Common myeloid progenitor, CD34-positive (primary cell): ENCODE measurements around the gene AVPR2.

Source experiments
- CTCF ChIA-PET: fragments of 350-600 bp; sonication (Branson Sonifier 250); formaldehyde crosslinking; loops from one replicate; lab custom pipeline; 2021; ENCODE audit warnings: antibody characterized with exemption; lab: Charles Lee
- POLR2A ChIA-PET: fragments of 350-600 bp; sonication (Branson Sonifier 250); formaldehyde crosslinking; loops from one replicate; lab custom pipeline; 2021; ENCODE audit warnings: antibody characterized with exemption; lab: Charles Lee
- DNase-seq, 3 donors: peaks; one replicate each; pipeline versions ENCODE4 v3.0.0 to v3.0.0-alpha.2; 2013
- H3K27ac ChIP-seq, 2 experiments: 1 replicate in 1 of 2; 2 replicates in 1 of 2; pipeline ENCODE4 v1.7.0; 2013; ENCODE audit warnings: inconsistent platforms in 2 of 2, low read length in 2 of 2, mild to moderate bottlenecking in 2 of 2, low read depth in 1 of 2, moderate library complexity in 1 of 2; ENCODE audit not compliant: severe bottlenecking in 2 of 2, insufficient read depth in 1 of 2, poor library complexity in 1 of 2
- H3K27me3 ChIP-seq, 5 experiments: replicated peaks in 2 of 5; 1 replicate in 3 of 5; 2 replicates in 2 of 5; pipeline versions ENCODE4 v1.6.1 to v1.7.0; 2013; ENCODE audit warnings: low read length in 4 of 5, mild to moderate bottlenecking in 2 of 5, moderate library complexity in 2 of 5, inconsistent platforms in 1 of 5; ENCODE audit not compliant: insufficient read depth in 5 of 5, control insufficient read depth in 4 of 5
- H3K36me3 ChIP-seq, 4 experiments: 1 replicate in 2 of 4; 2 replicates in 2 of 4; pipeline versions ENCODE4 v1.6.1 to v1.7.0; 2013; ENCODE audit warnings: low read length in 3 of 4, control low read depth in 1 of 4, mild to moderate bottlenecking in 1 of 4; ENCODE audit not compliant: control insufficient read depth in 4 of 4, insufficient read depth in 4 of 4
- H3K4me1 ChIP-seq, 4 experiments: 1 replicate in 3 of 4; 2 replicates in 1 of 4; pipeline versions ENCODE4 v1.6.1 to v1.7.1; 2013; ENCODE audit warnings: low read length in 3 of 4, mild to moderate bottlenecking in 3 of 4, control low read depth in 1 of 4, inconsistent platforms in 1 of 4, moderate library complexity in 1 of 4; ENCODE audit not compliant: control insufficient read depth in 4 of 4, insufficient read depth in 4 of 4; ENCODE audit errors: control extremely low read depth in 1 of 4
- H3K4me3 ChIP-seq, 7 experiments: 1 replicate in 4 of 7; 2 replicates in 3 of 7; pipeline versions ENCODE4 v1.5.1 to v1.7.0; 2013; ENCODE audit warnings: mild to moderate bottlenecking in 7 of 7, low read length in 6 of 7, moderate library complexity in 6 of 7, inconsistent platforms in 2 of 7, low read depth in 2 of 7, control low read depth in 1 of 7; ENCODE audit not compliant: insufficient read depth in 4 of 7, control insufficient read depth in 1 of 7; ENCODE audit errors: extremely low read depth in 1 of 7
- H3K9me3 ChIP-seq, 5 experiments: 1 replicate in 4 of 5; 2 replicates in 1 of 5; pipeline versions ENCODE4 v1.6.1 to v1.7.1; 2013; ENCODE audit warnings: low read length in 4 of 5, mild to moderate bottlenecking in 2 of 5, inconsistent platforms in 1 of 5, low read depth in 1 of 5, moderate library complexity in 1 of 5; ENCODE audit not compliant: control insufficient read depth in 4 of 5, insufficient read depth in 2 of 5; ENCODE audit errors: control extremely low read depth in 1 of 5
- WGBS: methylation state at CpG from one replicate; pipeline ENCODE4 v1.1.5; 2013; ENCODE audit not compliant: insufficient coverage; 5-methylcytosine and 5-hydroxymethylcytosine counted together

Gene AVPR2

GRCh38 chrX:153913211-153913610, 8.7 kb downstream of the AVPR2 start:
- no peak overlapping the region for H3K4me3 ChIP-seq
- no peak for DNase-seq
- no peaks in the 10 kb centered on the region for H3K4me1 ChIP-seq
- no peaks in the 10 kb centered on the region for H3K9me3 ChIP-seq
- ChIA-PET CTCF (interaction anchor here (3.0 kb wide), 1 partner anchor 9 kb away, joined by 19 read pairs; no protein-coding TSS in a partner anchor), POLR2A (no interaction called here)
- 86% methylated on average over 8 of the region's 17 CpGs for WGBS
- H3K27me3 ChIP-seq, result peaks cover 0 to 7% (median 0%) of the 10 kb centered on the region in 5 experiments
- no peak overlapping the region for H3K27ac ChIP-seq
- peaks cover 0 to 65% (median 36%) of the 10 kb centered on the region in 4 experiments for H3K36me3 ChIP-seq

- DNase-seq, result no peak
- Histone ChIP-seq H3K9me3 (no peaks in the 10 kb centered on the region), H3K27ac (no peak overlapping the region), H3K4me3 (no peak overlapping the region), H3K36me3 (peaks cover 0 to 66% (median 36%) of the 10 kb centered on the region in 4 experiments), H3K4me1 (no peaks in the 10 kb centered on the region), H3K27me3 (peaks cover 0 to 8% (median 0%) of the 10 kb centered on the region in 5 experiments)
- POLR2A ChIA-PET, result no interaction called here
- WGBS, result 95% methylated on average over 16 of the region's 17 CpGs
- CTCF ChIA-PET, result interaction anchor here (1.3 to 3.0 kb wide), 2 partner anchors 8 to 34 kb away, joined by 3 to 19 read pairs; no protein-coding TSS in a partner anchor
Observed at GRCh38 chrX:153913701-153914100, 9.2 kb downstream of the AVPR2 start.

DNA sequence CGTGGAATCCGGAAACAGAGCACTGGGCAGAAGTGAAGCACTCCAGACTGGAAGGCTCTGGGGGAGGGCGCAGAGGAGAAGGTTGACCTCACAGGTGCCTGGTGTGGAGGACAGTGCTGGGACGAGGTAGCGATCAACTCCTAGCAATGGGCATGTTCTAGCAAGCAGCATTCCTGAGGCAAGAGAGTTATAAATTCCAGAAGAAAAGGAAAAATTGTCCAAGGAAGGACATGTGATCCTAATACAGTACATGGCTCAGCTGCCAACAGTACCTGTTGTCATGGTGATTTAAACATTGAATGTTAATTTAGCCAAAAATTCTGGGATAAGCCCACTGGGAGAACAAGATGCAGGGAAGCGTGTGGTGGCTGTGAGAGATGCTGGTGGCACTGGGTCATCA, 13.4 kb downstream of the AVPR2 start:
- 95% methylated on average over 6 of the region's 6 CpGs for WGBS
- Histone ChIP-seq H3K4me1 (peaks cover 4 to 17% (median 14%) of the 10 kb centered on the region in 4 experiments), H3K9me3 (no peaks in the 10 kb centered on the region), H3K27ac (no peak overlapping the region), H3K4me3 (no peak overlapping the region), H3K36me3 (peaks cover 0 to 66% (median 32%) of the 10 kb centered on the region in 4 experiments), H3K27me3 (peaks cover 0 to 23% (median 0%) of the 10 kb centered on the region in 5 experiments)
- DNase-seq, result no peak
- ChIA-PET CTCF (interaction anchor here (1.1 to 19.1 kb wide), 4 partner anchors 8 to 39 kb away, joined by 3 to 482 read pairs (median 4); partner anchors contain the start of genes ARHGAP4 and RENBP), POLR2A (no interaction called here)

DNA sequence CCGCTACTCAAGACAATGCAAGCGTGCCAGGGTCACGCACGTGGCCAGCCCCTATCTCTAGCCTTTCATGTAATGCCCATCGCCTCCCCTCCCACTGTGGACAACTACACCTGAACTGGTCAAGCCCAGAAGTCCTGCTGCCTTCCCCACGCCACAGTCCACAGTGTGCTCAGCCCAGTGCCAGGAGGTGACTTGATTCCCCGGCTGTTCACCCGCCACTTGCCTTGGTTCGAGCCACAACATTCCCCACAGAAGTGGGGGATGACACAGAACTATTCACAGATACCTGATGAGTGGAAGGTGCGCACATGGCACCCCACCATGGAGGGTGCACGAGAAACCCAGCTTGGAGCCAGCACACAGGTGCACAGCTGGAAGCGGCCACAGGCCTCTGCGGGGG, 14.8 kb downstream of the AVPR2 start:
- H3K4me3 ChIP-seq, result no peak overlapping the region
- H3K36me3 ChIP-seq, result peaks cover 0 to 54% (median 24%) of the 10 kb centered on the region in 4 experiments
- 92% methylated on average over 13 of the region's 13 CpGs for WGBS
- no peak for DNase-seq
- H3K9me3 ChIP-seq, result no peaks in the 10 kb centered on the region
- CTCF ChIA-PET, result interaction anchor here (0.7 to 19.1 kb wide), 2 partner anchors 26 to 156 kb away, joined by 3 to 482 read pairs; partner anchors contain the start of gene RENBP
- H3K27me3 ChIP-seq, result peaks cover 0 to 18% (median 0%) of the 10 kb centered on the region in 5 experiments
- POLR2A ChIA-PET, result no interaction called here
- H3K27ac ChIP-seq, result no peak overlapping the region
- peaks cover 4 to 30% (median 26%) of the 10 kb centered on the region in 4 experiments for H3K4me1 ChIP-seq

GRCh38 chrX:153920546-153920945, 16.1 kb downstream of the AVPR2 start:
- H3K27ac ChIP-seq, result no peak overlapping the region
- no peak overlapping the region for H3K4me3 ChIP-seq
- peaks cover 9 to 42% (median 38%) of the 10 kb centered on the region in 4 experiments for H3K4me1 ChIP-seq
- H3K36me3 ChIP-seq, result peaks cover 0 to 49% (median 24%) of the 10 kb centered on the region in 4 experiments
- 94% methylated on average over 13 of the region's 14 CpGs for WGBS
- DNase-seq, result no peak
- H3K9me3 ChIP-seq, result no peaks in the 10 kb centered on the region
- POLR2A ChIA-PET, result no interaction called here
- CTCF ChIA-PET, result interaction anchor here (1.3 to 19.1 kb wide), 3 partner anchors 8 to 168 kb away, joined by 3 to 482 read pairs (median 19); partner anchors contain the start of gene RENBP
- peaks cover 0 to 21% (median 0%) of the 10 kb centered on the region in 5 experiments for H3K27me3 ChIP-seq

GRCh38 chrX:153921070-153921469, 16.6 kb downstream of the AVPR2 start:
- no peak overlapping the region for H3K4me3 ChIP-seq
- H3K27me3 ChIP-seq, result peaks cover 0 to 21% (median 0%) of the 10 kb centered on the region in 5 experiments
- H3K9me3 ChIP-seq, result no peaks in the 10 kb centered on the region
- WGBS, result 92% methylated on average over 15 of the region's 16 CpGs
- CTCF ChIA-PET, result interaction anchor here (1.3 to 19.1 kb wide), 3 partner anchors 9 to 168 kb away, joined by 3 to 482 read pairs (median 19); partner anchors contain the start of gene RENBP
- POLR2A ChIA-PET, result no interaction called here
- no peak for DNase-seq
- peaks cover 9 to 48% (median 43%) of the 10 kb centered on the region in 4 experiments for H3K4me1 ChIP-seq
- no peak overlapping the region for H3K27ac ChIP-seq
- H3K36me3 ChIP-seq, result peaks cover 0 to 44% (median 22%) of the 10 kb centered on the region in 4 experiments
